HG03354 (cell line): ENCODE data around the gene TANK.

Experiments used
- ATAC-seq: cut with Tn5 transposase; IDR thresholded peaks from one replicate; pipeline ENCODE4 v1.9.1; 2021; ENCODE audit warnings: mild to moderate bottlenecking; ENCODE audit not compliant: unreplicated experiment, poor library complexity, severe bottlenecking

Gene TANK

GRCh38 chr2:161217597-161218185 lies 57.5 kb downstream of the TANK start:
- no peak for ATAC-seq

GRCh38 chr2:161219211-161219610 lies 59.0 kb downstream of the TANK start:
- no peak for ATAC-seq

GRCh38 chr2:161223139-161223732 lies 63.0 kb downstream of the TANK start:
- ATAC-seq = peak; percentile 67

- no peak for ATAC-seq
These were observed 68.4 kb downstream of the TANK start for GRCh38 chr2:161228511-161229240.

GRCh38 chr2:161230959-161231358 lies 70.7 kb downstream of the TANK start:
- ATAC-seq = no peak

GRCh38 chr2:161232571-161232970 lies 72.3 kb downstream of the TANK start:
- ATAC-seq = no peak

GRCh38 chr2:161233858-161234431 lies 73.7 kb downstream of the TANK start:
- peak; percentile 52 for ATAC-seq

GRCh38 chr2:161234627-161235026 lies 74.4 kb downstream of the TANK start:
- no peak for ATAC-seq

- peak; percentile 50 for ATAC-seq
These were observed 77.4 kb downstream of the TANK start for GRCh38 chr2:161237392-161238264.

- no peak for ATAC-seq
These were observed 78.0 kb downstream of the TANK start for GRCh38 chr2:161238265-161238559.

GRCh38 chr2:161238560-161239325 lies 78.5 kb downstream of the TANK start:
- peak; percentile 36 for ATAC-seq

GRCh38 chr2:161239326-161240109 lies 79.3 kb downstream of the TANK start:
- ATAC-seq = no peak

GRCh38 chr2:161241894-161242293 lies 81.7 kb downstream of the TANK start:
- ATAC-seq = no peak

- ATAC-seq = peak; percentile 42
These were observed 83.1 kb downstream of the TANK start for GRCh38 chr2:161243312-161243711.

GRCh38 chr2:161243905-161244304 lies 83.7 kb downstream of the TANK start:
- no peak for ATAC-seq

- ATAC-seq = peak; percentile 85
These were observed 84.4 kb downstream of the TANK start for GRCh38 chr2:161244387-161245260.

- no peak for ATAC-seq
These were observed 85.0 kb downstream of the TANK start for GRCh38 chr2:161245261-161245553.

- ATAC-seq = no peak
These were observed 85.4 kb downstream of the TANK start for GRCh38 chr2:161245671-161246070.
